Measurements from ENCODE around the gene SHMT1.

- TF ChIP-seq CTCF (IDR thresholded peaks at IDR 0.05; ENCODE audit: low read depth, low read length), result no peak
- no peak for TF ChIP-seq POLR2A (IDR thresholded peaks at IDR 0.05; ENCODE audit: extremely low read depth, insufficient read length)
- no peak for TF ChIP-seq MYC (IDR thresholded peaks at IDR 0.05; ENCODE audit: low read depth, low read length)
- TF ChIP-seq, protein P1, sequence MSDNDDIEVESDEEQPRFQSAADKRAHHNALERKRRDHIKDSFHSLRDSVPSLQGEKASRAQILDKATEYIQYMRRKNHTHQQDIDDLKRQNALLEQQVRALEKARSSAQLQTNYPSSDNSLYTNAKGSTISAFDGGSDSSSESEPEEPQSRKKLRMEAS (IDR thresholded peaks at IDR 0.05; ENCODE audit: low read depth, low read length), result no peak
Observed at GRCh38 chr17:18309202-18309601, 54.1 kb downstream of the SHMT1 start.

All from NB4 (cell line).